ENCODE data around the gene SH3PXD2A.
A peak's percentile ranks its signal among the peaks of the same experiment; 100 is the strongest.
"Not testable (repeated sequence)": the region's sequence is repeated elsewhere in the genome, so short reads cannot be mapped to it uniquely, and the experiment has no call there.

The SH3PXD2A gene

GRCh38 chr10:103772096-103772845 is 83.1 kb downstream of the SH3PXD2A start:
- DNase-seq (ENCODE audit: low read depth in 3 of 3, low spot score in 1 of 3): peak in 1 of 3 donors; percentile 17

DNA sequence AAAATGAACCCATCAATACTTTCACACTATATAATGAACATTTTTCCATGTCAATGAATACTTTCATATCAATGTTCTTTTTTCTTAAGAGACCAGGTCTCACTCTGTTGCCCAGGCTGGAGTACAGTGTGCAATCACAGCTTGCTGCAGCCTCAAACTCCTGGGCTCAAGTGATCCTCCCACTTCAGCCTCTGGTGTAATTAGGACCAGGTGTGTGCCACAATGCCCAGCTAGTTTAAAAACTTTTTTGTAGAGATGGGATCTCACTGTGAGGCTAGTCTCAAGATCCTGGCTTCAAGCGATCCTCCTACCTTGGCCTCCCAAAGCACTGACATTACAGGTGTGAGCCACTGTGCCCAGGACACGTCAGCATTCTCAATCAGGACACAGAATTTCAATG is 85.2 kb downstream of the SH3PXD2A start:
- DNase-seq (ENCODE audit: low read depth in 3 of 3, low spot score in 1 of 3): no peak

GRCh38 chr10:103769176-103769575 is 86.2 kb downstream of the SH3PXD2A start:
- DNase-seq (ENCODE audit: low read depth in 3 of 3, low spot score in 1 of 3): no peak

GRCh38 chr10:103768345-103768744 is 87.0 kb downstream of the SH3PXD2A start:
- no peak for DNase-seq (ENCODE audit: low read depth in 3 of 3, low spot score in 1 of 3)

DNA sequence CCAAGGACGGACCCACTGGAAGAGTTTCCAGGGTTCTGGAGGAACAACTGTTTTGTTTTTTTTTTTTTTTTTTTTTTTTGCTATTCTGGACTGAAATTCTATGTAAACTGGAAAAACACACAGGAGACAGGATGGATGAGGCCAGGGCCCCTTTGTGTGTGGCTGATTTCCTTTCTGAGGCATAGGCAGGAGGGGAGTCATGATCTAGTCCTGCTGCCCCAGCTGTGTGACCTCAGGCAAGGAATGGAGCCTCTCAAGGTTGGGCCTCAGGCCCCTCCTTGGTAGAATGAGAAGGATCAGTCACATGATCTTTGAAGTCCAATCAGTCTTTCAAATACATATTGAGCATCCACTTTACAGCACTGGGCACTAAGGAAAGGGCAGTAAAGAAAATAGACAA is 87.6 kb downstream of the SH3PXD2A start:
- no peak for DNase-seq (ENCODE audit: low read depth in 3 of 3, low spot score in 1 of 3)

GRCh38 chr10:103766751-103767505 is 88.4 kb downstream of the SH3PXD2A start:
- DNase-seq (ENCODE audit: low read depth in 3 of 3, low spot score in 1 of 3): no peak

DNA sequence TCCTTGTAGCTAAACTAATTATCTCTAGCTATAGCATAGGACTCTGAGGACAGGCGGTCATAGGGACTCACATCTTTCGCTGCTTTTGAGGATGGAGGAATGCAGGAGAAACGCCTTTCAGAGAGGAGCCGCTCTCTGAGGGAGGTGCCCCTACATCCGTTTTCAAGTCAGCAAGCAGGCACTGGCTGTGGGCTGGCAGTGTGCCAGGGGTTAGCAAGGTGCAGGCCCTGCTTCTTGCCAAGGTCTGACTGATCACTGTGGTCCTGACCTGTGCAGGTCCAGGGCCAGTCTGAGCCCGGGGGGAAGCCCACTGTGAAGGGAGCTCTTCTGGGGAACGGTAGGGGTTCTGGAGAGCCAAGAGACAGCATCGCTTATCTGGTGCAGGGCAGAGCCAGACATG is 89.4 kb downstream of the SH3PXD2A start:
- peak; percentile 57 to 71 (median 64) for DNase-seq (ENCODE audit: low read depth in 3 of 3, low spot score in 1 of 3)

- no peak for DNase-seq (ENCODE audit: low read depth in 3 of 3, low spot score in 1 of 3)
Observed at GRCh38 chr10:103765168-103765567, 90.2 kb downstream of the SH3PXD2A start.

GRCh38 chr10:103764296-103765088 is 90.9 kb downstream of the SH3PXD2A start:
- no peak for DNase-seq (ENCODE audit: low read depth in 3 of 3, low spot score in 1 of 3)

GRCh38 chr10:103763374-103764202 is 91.8 kb downstream of the SH3PXD2A start:
- no peak for DNase-seq (ENCODE audit: low read depth in 3 of 3, low spot score in 1 of 3)

- no peak for DNase-seq (ENCODE audit: low read depth in 3 of 3, low spot score in 1 of 3)
Observed at GRCh38 chr10:103762916-103763315, 92.5 kb downstream of the SH3PXD2A start.

DNA sequence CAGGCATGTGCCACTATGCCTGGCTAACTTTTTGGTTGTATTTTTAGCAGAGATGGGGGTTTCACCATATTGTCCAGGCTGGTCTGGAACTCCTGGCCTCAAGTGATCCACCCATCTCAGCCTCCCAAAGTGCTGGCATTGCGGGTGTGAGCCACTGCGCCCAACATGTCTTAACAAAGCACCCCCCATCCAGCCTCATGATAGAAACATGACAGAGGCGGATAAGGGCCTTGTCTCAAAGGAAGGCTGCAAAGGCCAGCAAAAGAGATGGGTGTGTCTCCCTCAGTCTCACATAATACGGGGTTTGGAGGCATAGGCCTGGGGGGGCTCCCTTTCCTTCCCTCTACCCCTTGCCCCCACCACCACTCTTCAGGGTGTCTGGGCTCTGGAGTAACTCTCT is 93.2 kb downstream of the SH3PXD2A start:
- DNase-seq (ENCODE audit: low read depth in 3 of 3, low spot score in 1 of 3): no peak

DNA sequence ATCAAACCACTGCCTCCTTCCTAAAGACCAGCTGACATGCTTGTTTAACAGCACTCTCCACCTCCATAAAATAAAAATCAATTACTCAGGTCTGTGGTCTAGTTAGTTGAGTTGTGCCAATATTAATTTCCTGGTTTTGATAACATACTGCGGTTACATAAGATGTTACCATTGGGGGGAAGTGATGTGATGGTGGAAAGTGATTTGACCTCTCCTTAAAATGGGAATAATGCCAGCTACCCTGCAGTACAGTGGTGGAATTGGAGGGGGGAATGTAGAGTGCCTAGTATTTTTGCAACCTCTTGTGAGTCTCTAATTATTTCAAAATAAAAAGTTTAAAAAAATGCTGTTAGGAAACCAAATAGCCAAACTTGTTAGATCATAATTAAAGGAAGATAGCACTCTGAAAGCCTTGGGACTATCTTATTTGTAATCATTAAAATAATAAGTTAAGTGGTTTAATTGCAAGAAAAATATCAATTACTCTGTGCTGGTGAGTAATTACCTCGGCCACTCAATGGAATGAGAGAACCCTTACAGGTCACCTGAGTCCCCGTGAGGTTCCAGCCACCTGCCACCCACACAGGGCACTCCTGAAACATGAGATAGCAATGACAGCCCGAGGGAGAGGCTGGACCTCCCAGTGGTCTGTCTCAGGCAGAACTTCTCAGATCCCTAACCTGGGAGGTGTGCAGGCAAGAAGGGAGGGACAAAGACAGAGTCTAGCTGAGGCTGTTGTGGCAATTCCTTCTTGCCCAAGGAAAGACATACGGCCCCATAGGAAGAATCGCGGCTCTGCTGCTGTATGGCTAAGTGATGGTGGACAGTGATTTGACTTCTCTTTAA is 94.1 kb downstream of the SH3PXD2A start:
- no peak for DNase-seq (ENCODE audit: low read depth in 3 of 3, low spot score in 1 of 3)

- not testable (repeated sequence) for DNase-seq (ENCODE audit: low read depth in 3 of 3, low spot score in 1 of 3)
Observed at GRCh38 chr10:103760233-103760632, 95.1 kb downstream of the SH3PXD2A start.

- DNase-seq (ENCODE audit: low read depth in 3 of 3, low spot score in 1 of 3): no peak
Observed at GRCh38 chr10:103759100-103759781, 96.1 kb downstream of the SH3PXD2A start.

- no peak for DNase-seq (ENCODE audit: low read depth in 3 of 3, low spot score in 1 of 3)
Observed at GRCh38 chr10:103758294-103758681, 97.1 kb downstream of the SH3PXD2A start.

GRCh38 chr10:103757531-103758293 is 97.7 kb downstream of the SH3PXD2A start:
- DNase-seq (ENCODE audit: low read depth in 3 of 3, low spot score in 1 of 3): no peak

DNA sequence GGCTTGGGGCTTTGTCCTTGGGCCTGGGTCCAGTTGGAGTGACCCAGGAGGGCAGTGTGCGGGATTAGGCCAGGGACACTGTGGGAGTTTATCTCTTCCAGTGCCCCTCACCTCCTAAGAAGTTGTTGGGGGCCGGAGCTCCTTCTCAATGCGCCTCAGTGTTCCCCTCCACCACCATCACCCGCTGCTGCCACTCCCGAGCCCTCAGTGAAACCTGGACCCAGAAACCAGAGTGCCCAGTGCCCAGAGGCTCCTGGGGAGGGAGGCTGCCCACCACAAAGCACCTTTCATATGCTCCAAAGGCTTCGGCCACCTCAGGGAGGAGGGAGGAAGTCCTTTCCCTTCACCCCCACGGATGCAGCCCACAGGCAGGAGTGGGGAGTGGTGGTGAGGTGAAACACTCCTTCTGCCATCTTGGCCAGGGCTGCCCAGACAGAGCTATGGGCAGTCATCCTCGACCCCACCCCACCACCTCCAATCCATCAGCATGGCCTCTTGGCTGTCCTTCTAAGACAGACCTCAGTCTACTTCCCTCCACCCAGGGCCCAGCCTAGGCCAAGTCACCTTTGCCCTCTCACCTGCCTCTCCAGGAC is 99.0 kb downstream of the SH3PXD2A start:
- no peak for DNase-seq (ENCODE audit: low read depth in 3 of 3, low spot score in 1 of 3)
